Right atrium auricular region (tissue), 2 donors: ENCODE data around the gene GABRB1. TPM values are rescaled to one million over a fixed set of nuclear protein-coding genes. Genes with fewer than 3 reads are reported as not detected.

ENCODE experiments used
- DNase-seq: peaks from one replicate; pipeline ENCODE4 v3.0.0-alpha.2; 2019; ENCODE audit warnings: low spot score
- H3K27ac ChIP-seq, 2 donors: fragments of 200-600 bp; sonication (generic); 1 replicate in 1 of 2; 2 replicates in 1 of 2; pipeline ENCODE4 v1.5.1; 2016 to 2019
- H3K27me3 ChIP-seq, 2 donors: fragments of 200-600 bp; sonication (generic); one replicate each; pipeline versions ENCODE4 v1.5.1 to v1.6.0; 2017 to 2019
- H3K36me3 ChIP-seq: fragments of 200-600 bp; sonication (generic); one replicate; pipeline ENCODE4 v1.5.1; 2016
- H3K4me1 ChIP-seq, 2 donors: fragments of 200-600 bp; sonication (generic); one replicate each; pipeline versions ENCODE4 v1.5.1 to v1.6.0; 2017 to 2019
- H3K4me3 ChIP-seq, 2 donors: fragments of 200-600 bp; sonication (generic); 1 replicate in 1 of 2; 2 replicates in 1 of 2; pipeline ENCODE4 v1.5.1; 2017 to 2019; ENCODE audit warnings: mild to moderate bottlenecking in 1 of 2, moderate library complexity in 1 of 2
- H3K9me3 ChIP-seq, 2 donors: fragments of 200-600 bp; sonication (generic); one replicate each; pipeline ENCODE4 v1.5.1; 2019
- total RNA-seq, 2 donors: library from RNA; depleted of rRNA; stranded (reverse); fragments of >200 nt; gene quantifications; one replicate each; pipeline ENCODE4 v1.1.0, GENCODE V29; 2016
- TF ChIP-seq, protein P1 (sequence below), 2 donors: fragments of 200-600 bp; sonication (generic); IDR thresholded peaks; one replicate each; pipeline ENCODE4 v1.5.1; 2019; ENCODE audit warnings: antibody characterized with exemption in 2 of 2

Gene GABRB1
- total RNA-seq, 2 donors from 2014 or later: 1.1 to 2.6 TPM

DNA sequence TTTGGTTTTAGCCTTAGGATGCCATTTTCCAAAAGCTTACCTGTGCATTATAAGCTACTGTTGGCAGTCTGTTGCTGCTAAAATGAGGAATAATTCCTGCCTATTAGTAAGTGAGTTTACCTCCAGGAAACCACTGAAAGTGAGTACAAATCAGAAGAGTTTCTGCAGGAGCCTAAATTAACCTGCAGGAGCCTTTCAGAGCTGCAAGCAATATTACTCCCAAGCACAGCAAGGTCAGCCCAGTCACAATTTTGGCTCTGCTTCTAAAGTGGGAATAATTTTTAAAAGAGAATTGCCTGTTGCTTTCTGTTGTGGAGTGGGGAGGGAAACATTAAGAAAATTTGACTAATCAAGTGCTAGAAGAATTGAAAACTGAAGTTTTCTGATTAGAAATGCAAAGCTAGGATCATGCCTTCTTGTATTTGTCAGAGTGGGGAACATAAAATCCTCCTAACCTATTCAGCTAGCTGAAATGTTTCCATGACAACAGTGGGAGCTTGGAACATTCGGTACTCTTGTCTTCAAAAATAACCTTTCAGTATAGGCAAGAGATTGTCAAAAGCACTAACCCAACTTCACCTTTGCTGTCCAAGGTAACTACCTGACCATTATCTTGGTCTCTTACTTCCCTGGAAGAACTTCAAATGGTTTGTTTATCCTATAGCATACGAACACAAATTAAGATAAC is 239.0 kb downstream of the GABRB1 start:
- Histone ChIP-seq H3K27ac (no peak overlapping the region), H3K9me3 (no peaks in the 10 kb centered on the region), H3K4me1 (no peaks in the 10 kb centered on the region), H3K36me3 (no peaks in the 10 kb centered on the region), H3K4me3 (no peak overlapping the region), H3K27me3 (no peaks in the 10 kb centered on the region)
- DNase-seq: no peak
- TF ChIP-seq, protein P1, sequence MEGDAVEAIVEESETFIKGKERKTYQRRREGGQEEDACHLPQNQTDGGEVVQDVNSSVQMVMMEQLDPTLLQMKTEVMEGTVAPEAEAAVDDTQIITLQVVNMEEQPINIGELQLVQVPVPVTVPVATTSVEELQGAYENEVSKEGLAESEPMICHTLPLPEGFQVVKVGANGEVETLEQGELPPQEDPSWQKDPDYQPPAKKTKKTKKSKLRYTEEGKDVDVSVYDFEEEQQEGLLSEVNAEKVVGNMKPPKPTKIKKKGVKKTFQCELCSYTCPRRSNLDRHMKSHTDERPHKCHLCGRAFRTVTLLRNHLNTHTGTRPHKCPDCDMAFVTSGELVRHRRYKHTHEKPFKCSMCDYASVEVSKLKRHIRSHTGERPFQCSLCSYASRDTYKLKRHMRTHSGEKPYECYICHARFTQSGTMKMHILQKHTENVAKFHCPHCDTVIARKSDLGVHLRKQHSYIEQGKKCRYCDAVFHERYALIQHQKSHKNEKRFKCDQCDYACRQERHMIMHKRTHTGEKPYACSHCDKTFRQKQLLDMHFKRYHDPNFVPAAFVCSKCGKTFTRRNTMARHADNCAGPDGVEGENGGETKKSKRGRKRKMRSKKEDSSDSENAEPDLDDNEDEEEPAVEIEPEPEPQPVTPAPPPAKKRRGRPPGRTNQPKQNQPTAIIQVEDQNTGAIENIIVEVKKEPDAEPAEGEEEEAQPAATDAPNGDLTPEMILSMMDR (IDR thresholded peaks at IDR 0.05): no peak

DNA sequence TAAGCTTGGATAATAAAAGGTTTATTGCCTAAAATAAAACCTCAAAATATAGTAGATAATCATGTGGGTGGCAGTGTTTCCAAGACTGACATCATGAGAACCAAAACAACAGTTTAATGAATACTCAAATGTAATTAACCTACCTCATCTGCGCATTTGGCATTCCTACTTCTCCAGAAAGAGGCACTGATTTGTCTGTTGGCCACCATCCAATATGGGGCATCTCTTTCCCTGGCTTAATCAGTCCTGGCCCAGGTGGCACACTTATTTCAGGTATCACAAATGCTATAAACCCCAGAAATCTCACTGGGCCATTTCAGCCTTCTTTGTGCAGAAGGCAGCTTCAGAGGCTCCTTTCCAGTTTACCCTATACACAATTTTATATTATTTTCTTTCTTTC is 239.9 kb downstream of the GABRB1 start:
- Histone ChIP-seq H3K4me1 (no peaks in the 10 kb centered on the region), H3K9me3 (no peaks in the 10 kb centered on the region), H3K27ac (no peak overlapping the region), H3K4me3 (no peak overlapping the region), H3K27me3 (no peaks in the 10 kb centered on the region), H3K36me3 (no peaks in the 10 kb centered on the region)
- no peak for DNase-seq
- TF ChIP-seq, protein P1 (IDR thresholded peaks at IDR 0.05): no peak

DNA sequence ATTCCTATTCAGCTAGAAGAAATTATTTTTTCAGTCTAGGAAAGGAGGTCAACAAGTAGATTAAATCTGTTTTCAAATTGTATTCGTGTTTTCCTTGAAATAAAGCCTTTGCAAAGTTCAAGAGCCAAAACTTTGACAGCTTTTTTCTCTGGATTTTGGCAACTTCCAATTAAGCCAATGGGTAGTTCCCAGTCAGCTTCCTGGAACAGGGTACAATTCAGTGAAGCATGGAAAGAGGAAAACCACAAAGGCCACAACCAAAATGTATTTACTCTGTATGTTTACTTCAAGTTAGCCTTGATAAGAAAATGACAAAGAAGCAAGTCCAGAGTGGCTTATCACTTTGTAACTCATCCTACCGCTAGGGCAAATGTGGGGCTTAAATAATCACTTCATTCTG is 243.5 kb downstream of the GABRB1 start:
- Histone ChIP-seq H3K4me3 (no peak overlapping the region), H3K36me3 (no peaks in the 10 kb centered on the region), H3K9me3 (peaks cover 0 to 4% of the 10 kb centered on the region in 2 donors), H3K27me3 (no peaks in the 10 kb centered on the region), H3K27ac (no peak overlapping the region), H3K4me1 (no peaks in the 10 kb centered on the region)
- no peak for DNase-seq
- TF ChIP-seq, protein P1 (IDR thresholded peaks at IDR 0.05): no peak

DNA sequence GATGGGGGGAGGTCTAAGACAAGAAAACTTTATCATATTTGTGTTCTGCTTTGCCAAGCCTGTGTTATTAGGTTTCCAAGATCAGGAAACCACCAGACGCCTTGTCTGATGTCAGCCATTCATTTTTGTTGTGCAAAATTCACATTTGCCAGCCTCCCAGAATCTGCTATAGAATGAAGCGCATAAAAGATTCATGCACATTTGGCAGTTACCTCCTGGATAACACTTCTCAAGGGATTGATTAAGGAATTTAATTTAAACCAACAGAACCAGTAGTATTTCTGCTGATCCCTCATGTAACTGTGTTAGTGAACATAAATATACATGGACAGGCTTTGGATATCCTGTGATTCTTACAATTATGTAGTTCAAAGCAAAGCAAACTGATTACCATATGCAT is 244.2 kb downstream of the GABRB1 start:
- TF ChIP-seq, protein P1 (IDR thresholded peaks at IDR 0.05): no peak
- Histone ChIP-seq H3K4me3 (no peak overlapping the region), H3K4me1 (no peaks in the 10 kb centered on the region), H3K36me3 (no peaks in the 10 kb centered on the region), H3K27ac (no peak overlapping the region), H3K27me3 (no peaks in the 10 kb centered on the region), H3K9me3 (peaks cover 0 to 4% of the 10 kb centered on the region in 2 donors)
- DNase-seq: no peak

DNA sequence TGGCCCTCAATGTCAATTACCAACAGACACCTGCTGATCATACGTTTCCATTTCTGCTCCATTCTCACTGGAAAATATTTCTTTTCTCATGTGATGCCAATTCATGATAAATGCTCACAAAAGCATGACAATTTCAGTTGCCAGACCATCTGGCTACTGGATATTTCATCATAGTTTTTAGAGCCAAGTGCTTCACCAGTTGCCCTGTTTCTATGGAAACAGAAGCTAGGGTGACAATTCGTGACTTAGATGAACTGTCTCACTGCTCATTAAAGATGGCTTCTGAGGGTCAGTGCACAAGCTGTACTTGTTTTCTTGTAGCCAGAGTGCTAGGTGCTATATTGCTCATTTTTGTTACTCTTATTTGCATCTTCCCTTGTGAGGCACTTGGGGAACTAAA is 247.3 kb downstream of the GABRB1 start:
- H3K9me3 ChIP-seq: peaks cover 0 to 4% of the 10 kb centered on the region in 2 donors
- H3K27ac ChIP-seq: no peak overlapping the region
- DNase-seq: no peak
- H3K4me3 ChIP-seq: no peak overlapping the region
- TF ChIP-seq, protein P1 (IDR thresholded peaks at IDR 0.05): no peak
- H3K4me1 ChIP-seq: no peaks in the 10 kb centered on the region
- H3K36me3 ChIP-seq: no peaks in the 10 kb centered on the region
- no peaks in the 10 kb centered on the region for H3K27me3 ChIP-seq

DNA sequence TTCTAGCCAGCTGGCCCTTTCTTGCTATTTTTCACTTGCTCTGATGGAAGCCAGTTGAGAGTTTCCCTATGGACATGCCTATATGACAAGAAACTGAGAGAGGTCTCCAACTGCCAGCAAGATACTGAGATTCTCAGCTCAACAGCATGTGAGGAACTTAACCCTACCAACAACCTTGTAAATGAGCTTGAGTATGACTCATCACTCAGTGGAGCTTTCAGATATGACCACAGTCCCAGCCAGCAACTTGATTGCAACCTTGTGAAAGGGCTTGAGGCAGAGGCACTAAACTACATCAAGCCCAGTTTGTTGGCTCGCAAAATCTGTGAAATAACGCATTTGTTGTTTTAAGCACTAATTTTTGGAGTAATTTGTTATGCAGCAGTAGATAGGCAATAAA is 256.4 kb downstream of the GABRB1 start:
- TF ChIP-seq, protein P1 (IDR thresholded peaks at IDR 0.05): no peak
- Histone ChIP-seq H3K4me3 (no peak overlapping the region), H3K27ac (no peak overlapping the region), H3K4me1 (no peaks in the 10 kb centered on the region), H3K36me3 (no peaks in the 10 kb centered on the region), H3K27me3 (no peaks in the 10 kb centered on the region), H3K9me3 (no peaks in the 10 kb centered on the region)
- no peak for DNase-seq
